DMS 273 (cell line): ENCODE measurements around the gene ST3GAL2.

Experiments
- DNase-seq: peaks from one replicate; lab custom pipeline; 2025; ENCODE audit not compliant: unreplicated experiment; lab: John Stamatoyannopoulos, UW

The ST3GAL2 gene

GRCh38 chr16:70440009-70440692, 1.3 kb upstream of the ST3GAL2 start:
- DNase-seq = no peak

DNA sequence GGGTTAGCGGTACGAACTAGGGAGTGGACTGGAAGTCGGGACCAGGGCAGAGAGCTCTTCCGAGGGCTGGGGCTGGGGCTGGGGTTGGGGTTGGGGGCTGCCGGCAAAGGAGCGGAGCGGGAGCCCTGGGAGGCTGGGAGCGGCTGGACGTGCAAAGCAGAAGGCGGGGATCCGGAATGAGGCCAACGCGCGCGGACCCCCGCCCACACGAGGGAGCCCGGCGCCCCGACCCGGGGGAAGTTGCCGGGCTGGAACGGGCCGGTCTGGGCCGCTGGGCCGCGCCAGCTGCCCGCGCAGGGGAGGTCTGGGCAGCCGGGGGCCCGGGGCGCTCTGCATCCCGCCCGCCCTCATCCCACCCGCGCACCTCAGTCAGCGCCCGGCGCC, 323 bp downstream of the ST3GAL2 start:
- DNase-seq = peak; percentile 82

GRCh38 chr16:70437582-70438557, 1.0 kb downstream of the ST3GAL2 start:
- peak; percentile 87 for DNase-seq

DNA sequence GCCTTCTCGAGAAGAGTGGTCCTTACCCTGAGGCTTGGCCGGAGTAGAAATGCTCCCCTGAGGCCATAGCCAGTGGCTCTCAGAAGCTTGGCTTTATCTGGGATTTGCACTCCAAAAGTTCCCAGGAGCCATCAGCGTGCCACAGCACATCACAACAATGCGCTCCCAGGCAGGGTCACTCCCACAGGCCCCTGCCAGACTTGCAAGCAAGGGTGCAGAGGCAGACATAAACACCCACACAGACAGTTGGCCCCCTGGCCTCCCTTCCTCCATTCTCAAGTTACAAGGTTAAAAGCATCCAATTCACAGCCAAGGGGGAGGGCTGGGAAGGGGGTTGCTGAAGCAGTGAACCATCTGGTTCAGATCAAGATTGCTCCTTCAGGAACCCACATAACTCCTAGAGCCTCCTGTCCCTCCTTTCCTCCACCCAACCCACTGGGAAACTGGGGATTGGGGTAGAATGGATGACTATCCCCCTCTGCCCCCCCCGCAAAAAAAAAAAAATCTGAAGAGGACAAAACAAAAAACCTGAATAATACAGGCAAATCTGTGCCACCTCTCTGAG, 1.8 kb downstream of the ST3GAL2 start:
- peak; percentile 97 for DNase-seq

DNA sequence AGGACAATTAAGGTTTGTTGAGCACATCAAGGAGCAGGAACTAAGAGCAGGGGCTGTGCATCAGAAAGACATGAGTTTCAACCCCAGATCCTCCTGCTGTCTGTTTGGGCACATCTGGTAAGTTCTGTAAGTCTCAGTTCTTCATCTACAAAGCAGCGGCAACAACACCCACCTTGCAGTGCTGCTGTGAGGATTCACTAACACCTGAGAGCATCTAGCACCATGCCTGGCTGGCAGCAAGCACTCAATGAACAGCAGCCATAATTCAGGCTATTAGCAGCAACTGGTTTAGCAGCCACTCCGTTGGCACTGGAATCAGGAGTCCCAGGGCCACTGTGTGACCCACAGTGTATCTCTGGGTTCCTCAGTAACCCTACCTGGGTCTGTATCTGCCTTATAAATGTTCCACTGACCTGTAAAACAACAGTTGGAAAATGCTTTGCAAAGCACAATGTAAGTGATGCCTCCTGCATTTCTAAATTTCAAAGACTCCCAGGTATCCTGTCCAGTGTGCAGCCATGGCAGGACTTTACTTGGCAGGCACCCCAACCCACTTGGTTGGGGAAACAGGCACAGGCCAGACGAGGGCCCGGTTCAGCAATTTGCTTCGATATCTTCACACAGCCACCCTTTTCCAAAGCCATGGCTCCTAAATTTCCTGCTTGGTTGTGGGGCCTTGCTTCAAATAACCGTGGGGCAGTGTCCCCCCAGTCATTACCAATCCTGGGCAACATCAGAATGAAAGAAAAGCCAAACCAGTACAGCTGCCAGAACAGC, 4.2 kb downstream of the ST3GAL2 start:
- no peak for DNase-seq

- no peak for DNase-seq
Observed at GRCh38 chr16:70433458-70434103, 5.3 kb downstream of the ST3GAL2 start.

- peak; percentile 77 for DNase-seq
Observed at GRCh38 chr16:70432723-70433457, 6.0 kb downstream of the ST3GAL2 start.

GRCh38 chr16:70432356-70432722, 6.6 kb downstream of the ST3GAL2 start:
- no peak for DNase-seq

DNA sequence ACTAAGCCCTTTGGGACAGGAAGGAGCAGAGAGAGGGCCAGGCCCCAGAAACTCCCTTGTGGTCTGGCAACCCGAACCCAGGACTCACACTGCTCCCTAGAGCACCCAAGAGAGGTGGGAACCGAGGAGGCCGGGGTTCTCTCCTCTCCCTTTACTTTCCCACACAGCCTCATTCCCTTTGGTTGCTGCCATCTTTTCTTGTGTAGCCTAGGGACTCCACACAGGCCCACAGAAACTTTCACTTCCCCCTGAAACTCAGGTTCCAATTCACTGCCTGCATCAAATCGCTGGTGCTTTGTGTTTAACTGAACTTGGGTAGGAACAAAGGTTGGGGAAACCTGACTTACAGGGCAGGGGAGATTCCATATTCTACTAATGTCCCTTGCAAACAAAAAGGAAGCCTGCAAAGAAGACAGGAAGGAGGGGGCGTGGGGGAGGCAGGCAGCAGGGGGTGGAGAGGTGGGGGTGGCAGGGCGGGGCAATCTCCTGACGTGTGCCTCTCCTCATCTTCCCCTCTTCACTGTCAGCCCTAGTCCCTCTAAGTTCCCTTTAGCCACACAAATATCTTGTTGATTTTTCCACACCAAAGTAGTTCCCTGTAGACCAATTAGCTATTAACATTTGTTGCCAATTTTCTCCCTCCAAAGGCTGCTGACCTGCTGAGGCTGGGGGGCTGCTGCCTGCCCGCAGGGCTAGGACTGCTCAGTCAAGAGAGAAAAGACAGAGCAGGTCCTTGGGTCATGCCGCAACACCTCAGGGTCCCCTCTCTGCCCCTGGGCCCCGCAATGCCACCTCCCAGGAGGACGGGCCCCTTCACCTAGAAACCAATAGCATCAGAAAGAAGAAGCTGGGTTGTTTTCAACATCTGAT, 8.0 kb downstream of the ST3GAL2 start:
- peak; percentile 38 for DNase-seq

GRCh38 chr16:70429888-70430666, 8.8 kb downstream of the ST3GAL2 start:
- peak; percentile 62 for DNase-seq

GRCh38 chr16:70428178-70428998, 10.5 kb downstream of the ST3GAL2 start:
- peak; percentile 95 for DNase-seq

DNA sequence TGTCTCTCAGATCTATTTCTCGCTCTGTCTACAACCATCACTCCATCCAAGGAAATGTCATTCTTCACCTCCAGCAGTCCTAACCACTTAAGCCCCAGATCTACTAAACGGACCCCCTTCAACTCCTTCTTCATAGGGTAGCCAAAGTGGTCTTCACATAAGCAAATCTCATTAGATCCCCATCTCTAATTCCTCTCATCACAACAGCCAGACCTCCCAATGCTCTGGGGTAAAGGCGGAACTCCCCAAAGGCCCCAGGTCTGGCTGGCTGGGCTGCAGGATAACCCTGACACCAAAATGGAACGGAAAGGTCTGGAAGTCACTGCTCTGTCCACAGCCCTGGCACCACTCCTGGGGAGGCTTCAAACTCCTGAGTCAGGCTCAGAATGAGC, 11.1 kb downstream of the ST3GAL2 start:
- DNase-seq = no peak

DNA sequence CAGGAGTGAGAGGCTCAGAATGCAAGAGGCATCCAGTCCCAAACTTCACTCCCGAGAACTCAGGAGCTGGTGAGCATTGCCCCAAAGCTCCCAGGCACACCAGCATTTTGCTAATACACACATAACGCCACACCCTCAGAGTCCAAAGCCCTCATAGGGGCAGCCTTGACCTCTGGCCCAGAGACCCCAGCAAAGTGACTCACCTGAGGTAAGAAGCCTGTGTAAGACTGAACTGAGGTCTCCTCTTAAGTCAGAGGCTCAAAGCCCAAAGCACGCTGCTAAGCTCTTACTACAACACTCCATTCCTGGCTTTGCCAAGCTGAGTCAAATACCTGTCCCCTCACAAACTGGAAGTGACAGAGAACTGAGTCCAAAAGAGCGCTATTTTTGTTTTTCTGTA, 16.4 kb downstream of the ST3GAL2 start:
- DNase-seq = no peak

- no peak for DNase-seq
Observed at GRCh38 chr16:70421473-70422311, 17.2 kb downstream of the ST3GAL2 start.

GRCh38 chr16:70421014-70421413, 17.9 kb downstream of the ST3GAL2 start:
- no peak for DNase-seq
